GM12892 (cell line): ENCODE results near the gene LRRIQ1.

Experiments
- POLR2A ChIP-seq: IDR thresholded peaks from 2 replicates; pipeline ENCODE4 v1.6.1; 2011; ENCODE audit warnings: low read depth, low read length, control low read depth
- POLR2AphosphoS5 ChIP-seq: IDR thresholded peaks from 2 replicates; pipeline ENCODE4 v1.6.1; 2011; ENCODE audit warnings: low read depth, low read length, control low read depth

GRCh38 chr12:85043829-85044228 lies 7.7 kb downstream of the LRRIQ1 start:
- no peak for TF ChIP-seq POLR2A
- TF ChIP-seq POLR2AphosphoS5: no peak
